ENCODE data around the gene CCL26.
"Not testable (repeated sequence)": the region's sequence is repeated elsewhere in the genome, so short reads cannot be mapped to it uniquely, and the experiment has no call there.

CCL26 gene

GRCh38 chr7:75792567-75792966 lies 20.6 kb upstream of the CCL26 start:
- not testable (repeated sequence) for DNase-seq (ENCODE audit: low spot score)

GRCh38 chr7:75789361-75789924 lies 17.4 kb upstream of the CCL26 start:
- DNase-seq (ENCODE audit: low spot score), result no peak

GRCh38 chr7:75788154-75788847 lies 16.3 kb upstream of the CCL26 start:
- not testable (repeated sequence) for DNase-seq (ENCODE audit: low spot score)

- DNase-seq (ENCODE audit: low spot score), result not testable (repeated sequence)
Measured at GRCh38 chr7:75783058-75783457, 11.0 kb upstream of the CCL26 start.

GRCh38 chr7:75780647-75781273 lies 8.7 kb upstream of the CCL26 start:
- DNase-seq (ENCODE audit: low spot score), result not testable (repeated sequence)

GRCh38 chr7:75779516-75779915 lies 7.5 kb upstream of the CCL26 start:
- not testable (repeated sequence) for DNase-seq (ENCODE audit: low spot score)

GRCh38 chr7:75779035-75779434 lies 7.0 kb upstream of the CCL26 start:
- not testable (repeated sequence) for DNase-seq (ENCODE audit: low spot score)

GRCh38 chr7:75776295-75776971 lies 4.4 kb upstream of the CCL26 start:
- DNase-seq (ENCODE audit: low spot score), result no peak

- DNase-seq (ENCODE audit: low spot score), result not testable (repeated sequence)
Measured at GRCh38 chr7:75773958-75774357, 1.9 kb upstream of the CCL26 start.

GRCh38 chr7:75771224-75771623 lies 787 bp downstream of the CCL26 start:
- no peak for DNase-seq (ENCODE audit: low spot score)

GRCh38 chr7:75762350-75762917 lies 9.6 kb downstream of the CCL26 start:
- peak; percentile 58 for DNase-seq (ENCODE audit: low spot score)

- not testable (repeated sequence) for DNase-seq (ENCODE audit: low spot score)
Measured at GRCh38 chr7:75761801-75762200, 10.2 kb downstream of the CCL26 start.

- no peak for DNase-seq (ENCODE audit: low spot score)
Measured at GRCh38 chr7:75758491-75758890, 13.5 kb downstream of the CCL26 start.

- DNase-seq (ENCODE audit: low spot score), result no peak
Measured at GRCh38 chr7:75757860-75758259, 14.2 kb downstream of the CCL26 start.

- peak; percentile 33 for DNase-seq (ENCODE audit: low spot score)
Measured at GRCh38 chr7:75756991-75757676, 14.9 kb downstream of the CCL26 start.

GRCh38 chr7:75756206-75756990 lies 15.6 kb downstream of the CCL26 start:
- DNase-seq (ENCODE audit: low spot score), result no peak

GRCh38 chr7:75743455-75743859 lies 28.6 kb downstream of the CCL26 start:
- DNase-seq (ENCODE audit: low spot score), result no peak

- DNase-seq (ENCODE audit: low spot score), result no peak
Measured at GRCh38 chr7:75740846-75741497, 31.0 kb downstream of the CCL26 start.

- DNase-seq (ENCODE audit: low spot score), result no peak
Measured at GRCh38 chr7:75739796-75740672, 32.0 kb downstream of the CCL26 start.
